MM.1S (cell line): Measurements from ENCODE around the gene MYH11.

ENCODE experiments used
- EZH2 ChIP-seq: fragments of 300-600 bp; sonication (generic); optimal IDR thresholded peaks from 2 replicates; pipeline ENCODE3; 2017; ENCODE audit warnings: low read depth, mild to moderate bottlenecking, antibody characterized with exemption, low read length, mixed read lengths
- EZH2phosphoT487 ChIP-seq: fragments of 300-600 bp; sonication (generic); IDR thresholded peaks from 2 replicates; pipeline ENCODE4 v1.6.1; 2018; ENCODE audit warnings: antibody characterized with exemption, low read length
- TF ChIP-seq, protein P1 (sequence below): fragments of 300-600 bp; sonication (generic); IDR thresholded peaks from 2 replicates; pipeline ENCODE4 v1.5.1; 2016; ENCODE audit warnings: antibody characterized with exemption, low read length, mixed read lengths

DNA sequence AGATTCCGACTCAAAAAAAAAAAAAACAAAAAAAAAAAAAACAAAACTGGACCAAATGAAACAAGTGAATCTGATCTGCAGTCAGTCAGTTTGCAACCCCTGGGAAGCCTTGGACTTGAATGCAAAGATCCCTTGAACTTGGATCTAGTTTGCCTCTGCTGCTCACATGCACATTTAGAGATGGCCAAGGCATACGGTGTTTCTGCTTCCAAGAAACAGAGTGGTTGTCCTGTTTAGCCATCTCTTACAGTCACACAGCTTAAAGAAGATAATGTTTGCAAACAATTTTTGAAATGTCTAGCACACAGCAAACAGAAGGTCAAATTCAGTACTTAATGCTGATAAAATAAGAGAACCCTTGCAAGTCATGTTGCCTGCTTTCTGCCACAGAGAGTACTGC is 202.2 kb downstream of the MYH11 start:
- no peak for TF ChIP-seq EZH2
- TF ChIP-seq, protein P1, sequence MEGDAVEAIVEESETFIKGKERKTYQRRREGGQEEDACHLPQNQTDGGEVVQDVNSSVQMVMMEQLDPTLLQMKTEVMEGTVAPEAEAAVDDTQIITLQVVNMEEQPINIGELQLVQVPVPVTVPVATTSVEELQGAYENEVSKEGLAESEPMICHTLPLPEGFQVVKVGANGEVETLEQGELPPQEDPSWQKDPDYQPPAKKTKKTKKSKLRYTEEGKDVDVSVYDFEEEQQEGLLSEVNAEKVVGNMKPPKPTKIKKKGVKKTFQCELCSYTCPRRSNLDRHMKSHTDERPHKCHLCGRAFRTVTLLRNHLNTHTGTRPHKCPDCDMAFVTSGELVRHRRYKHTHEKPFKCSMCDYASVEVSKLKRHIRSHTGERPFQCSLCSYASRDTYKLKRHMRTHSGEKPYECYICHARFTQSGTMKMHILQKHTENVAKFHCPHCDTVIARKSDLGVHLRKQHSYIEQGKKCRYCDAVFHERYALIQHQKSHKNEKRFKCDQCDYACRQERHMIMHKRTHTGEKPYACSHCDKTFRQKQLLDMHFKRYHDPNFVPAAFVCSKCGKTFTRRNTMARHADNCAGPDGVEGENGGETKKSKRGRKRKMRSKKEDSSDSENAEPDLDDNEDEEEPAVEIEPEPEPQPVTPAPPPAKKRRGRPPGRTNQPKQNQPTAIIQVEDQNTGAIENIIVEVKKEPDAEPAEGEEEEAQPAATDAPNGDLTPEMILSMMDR: no peak
- TF ChIP-seq EZH2phosphoT487: no peak
